Chondrocyte (in vitro differentiated cells): ENCODE results near the gene TNNT2. TPM values are rescaled to one million over a fixed set of nuclear protein-coding genes. Genes with fewer than 3 reads are reported as not detected.
A peak's percentile ranks its signal among the peaks of the same experiment; 100 is the strongest.

ENCODE experiments used
- DNase-seq: peaks from one replicate; pipeline ENCODE4 v3.0.0; 2021; ENCODE audit warnings: mixed read lengths, low spot score
- H3K27ac Mint-ChIP-seq: one replicate; pipeline ENCODE4 v1.8.0; 2021; ENCODE audit warnings: mild to moderate bottlenecking, moderate library complexity, mixed read lengths; ENCODE audit not compliant: unreplicated experiment
- H3K27me3 Mint-ChIP-seq: 2 replicates; pipeline ENCODE4 v1.8.0; 2021; ENCODE audit warnings: low read depth, mixed read lengths
- H3K36me3 Mint-ChIP-seq: 2 replicates; pipeline ENCODE4 v1.8.0; 2021; ENCODE audit warnings: low read depth, mixed read lengths
- H3K4me1 Mint-ChIP-seq: 2 replicates; pipeline ENCODE4 v1.8.0; 2021; ENCODE audit warnings: low read depth, mild to moderate bottlenecking, mixed read lengths
- H3K4me3 Mint-ChIP-seq: one replicate; pipeline ENCODE4 v1.8.0; 2021; ENCODE audit warnings: mild to moderate bottlenecking, moderate library complexity, mixed read lengths; ENCODE audit not compliant: unreplicated experiment
- H3K9me3 Mint-ChIP-seq: 2 replicates; pipeline ENCODE4 v1.8.0; 2021; ENCODE audit warnings: low read depth, mixed read lengths
- total RNA-seq: library from RNA; stranded (reverse); gene quantifications from 3 replicates; pipeline ENCODE4 v1.2.1, GENCODE V29; 2021
- TF ChIP-seq, protein P1 (sequence below): fragments of 200-600 bp; sonication (generic); IDR thresholded peaks from 2 replicates; pipeline ENCODE4 v1.5.0; 2021; ENCODE audit warnings: antibody characterized with exemption, mild to moderate bottlenecking, moderate library complexity

Gene TNNT2
- total RNA-seq, 1 donor from 2014 or later, result 21.6 TPM

DNA sequence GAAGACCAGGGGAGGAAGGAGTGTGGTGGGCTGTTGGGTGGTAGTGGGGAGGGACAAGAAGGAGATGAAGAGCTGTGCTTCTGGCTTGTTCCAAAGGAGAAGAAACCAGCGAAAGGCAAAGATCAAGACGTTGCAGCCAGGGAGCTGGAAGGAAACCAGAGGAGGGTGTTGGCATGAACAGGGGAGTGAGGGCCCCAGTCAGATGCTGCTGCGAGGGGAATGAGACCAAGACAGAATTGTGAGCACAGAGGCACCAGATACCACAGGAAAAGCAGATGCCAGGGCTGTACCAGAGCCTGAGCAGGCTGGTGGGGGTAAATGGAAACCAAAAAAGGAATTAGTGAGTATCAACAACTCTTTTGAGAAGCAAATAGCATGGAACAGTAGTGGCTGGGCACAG, 15.6 kb upstream of the TNNT2 start:
- TF ChIP-seq, protein P1, sequence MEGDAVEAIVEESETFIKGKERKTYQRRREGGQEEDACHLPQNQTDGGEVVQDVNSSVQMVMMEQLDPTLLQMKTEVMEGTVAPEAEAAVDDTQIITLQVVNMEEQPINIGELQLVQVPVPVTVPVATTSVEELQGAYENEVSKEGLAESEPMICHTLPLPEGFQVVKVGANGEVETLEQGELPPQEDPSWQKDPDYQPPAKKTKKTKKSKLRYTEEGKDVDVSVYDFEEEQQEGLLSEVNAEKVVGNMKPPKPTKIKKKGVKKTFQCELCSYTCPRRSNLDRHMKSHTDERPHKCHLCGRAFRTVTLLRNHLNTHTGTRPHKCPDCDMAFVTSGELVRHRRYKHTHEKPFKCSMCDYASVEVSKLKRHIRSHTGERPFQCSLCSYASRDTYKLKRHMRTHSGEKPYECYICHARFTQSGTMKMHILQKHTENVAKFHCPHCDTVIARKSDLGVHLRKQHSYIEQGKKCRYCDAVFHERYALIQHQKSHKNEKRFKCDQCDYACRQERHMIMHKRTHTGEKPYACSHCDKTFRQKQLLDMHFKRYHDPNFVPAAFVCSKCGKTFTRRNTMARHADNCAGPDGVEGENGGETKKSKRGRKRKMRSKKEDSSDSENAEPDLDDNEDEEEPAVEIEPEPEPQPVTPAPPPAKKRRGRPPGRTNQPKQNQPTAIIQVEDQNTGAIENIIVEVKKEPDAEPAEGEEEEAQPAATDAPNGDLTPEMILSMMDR, result no peak
- no peaks in the 10 kb centered on the region for H3K36me3 Mint-ChIP-seq
- no peak for DNase-seq
- H3K27ac Mint-ChIP-seq, result no peak overlapping the region
- peaks cover 11% of the 10 kb centered on the region for H3K4me1 Mint-ChIP-seq
- peaks cover 9% of the 10 kb centered on the region for H3K27me3 Mint-ChIP-seq
- H3K9me3 Mint-ChIP-seq, result no peaks in the 10 kb centered on the region
- H3K4me3 Mint-ChIP-seq, result no peak overlapping the region

DNA sequence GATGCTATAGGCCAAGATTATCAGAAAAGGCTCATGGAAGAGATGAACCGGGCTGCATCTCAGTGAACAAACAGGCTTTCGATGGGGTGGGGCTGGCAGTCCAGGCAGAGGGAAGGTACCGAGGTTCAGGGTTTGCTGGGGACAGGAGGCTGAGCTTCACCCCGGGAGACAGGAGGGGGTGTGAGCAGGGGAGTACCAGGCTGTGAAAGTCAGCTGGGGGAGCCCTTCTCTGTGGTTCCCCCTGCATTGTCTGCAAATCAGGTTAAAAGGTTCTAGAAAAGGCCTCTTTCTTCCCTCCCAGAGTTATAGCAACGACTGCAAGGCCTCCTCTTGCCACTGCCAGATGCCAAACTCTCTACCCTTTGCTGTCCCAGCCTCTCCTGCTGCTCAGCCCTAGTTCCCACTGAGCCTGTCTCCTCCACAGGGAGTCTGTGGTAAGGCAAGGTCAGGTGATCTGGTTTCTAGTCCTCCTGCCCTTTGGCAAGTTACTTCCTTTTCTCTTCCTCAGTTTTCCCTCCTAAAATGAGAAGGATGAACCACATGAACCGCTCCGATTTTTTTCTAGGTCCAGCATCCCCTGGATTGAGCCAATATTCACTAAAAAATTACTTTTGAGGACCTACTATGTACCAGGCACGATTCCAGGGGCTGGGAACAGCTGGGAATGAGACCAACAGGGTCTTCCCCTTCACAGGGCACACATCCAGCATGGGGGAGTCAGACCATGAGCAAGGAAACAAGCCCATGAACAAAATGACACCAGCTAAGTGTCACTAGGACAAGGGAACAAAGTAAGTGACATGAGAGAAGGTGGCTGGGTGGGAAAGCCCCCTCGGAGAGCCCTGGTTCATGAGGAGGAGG, 14.4 kb upstream of the TNNT2 start:
- no peaks in the 10 kb centered on the region for H3K36me3 Mint-ChIP-seq
- no peak overlapping the region for H3K4me3 Mint-ChIP-seq
- TF ChIP-seq, protein P1, result no peak
- DNase-seq, result no peak
- H3K27me3 Mint-ChIP-seq, result peaks cover 7% of the 10 kb centered on the region
- peaks cover 7% of the 10 kb centered on the region for H3K4me1 Mint-ChIP-seq
- H3K9me3 Mint-ChIP-seq, result no peaks in the 10 kb centered on the region
- H3K27ac Mint-ChIP-seq, result peak overlapping the region; percentile 5

DNA sequence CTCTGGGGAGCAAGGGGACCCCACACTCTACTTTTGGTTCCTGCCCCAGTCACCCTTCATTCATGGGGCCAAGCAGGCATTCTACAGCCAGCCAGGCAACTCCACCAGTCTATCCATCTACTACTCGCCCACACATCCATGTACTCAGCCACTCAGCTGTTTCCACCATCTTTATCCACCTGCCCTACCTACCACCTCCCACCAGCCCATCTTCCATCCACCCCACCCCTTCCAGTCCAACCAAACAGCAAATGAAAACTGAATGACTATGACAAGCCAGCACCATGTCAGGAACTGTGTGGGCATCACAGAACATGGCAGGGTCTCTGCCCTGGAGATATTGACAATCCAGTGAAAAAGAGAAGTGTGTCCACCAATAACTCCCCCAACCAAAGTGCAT, 13.7 kb upstream of the TNNT2 start:
- Mint-ChIP-seq H3K9me3 (no peaks in the 10 kb centered on the region), H3K27ac (no peak overlapping the region), H3K36me3 (no peaks in the 10 kb centered on the region), H3K27me3 (peaks cover 6% of the 10 kb centered on the region), H3K4me1 (peaks cover 7% of the 10 kb centered on the region), H3K4me3 (no peak overlapping the region)
- no peak for DNase-seq
- TF ChIP-seq, protein P1, result no peak

DNA sequence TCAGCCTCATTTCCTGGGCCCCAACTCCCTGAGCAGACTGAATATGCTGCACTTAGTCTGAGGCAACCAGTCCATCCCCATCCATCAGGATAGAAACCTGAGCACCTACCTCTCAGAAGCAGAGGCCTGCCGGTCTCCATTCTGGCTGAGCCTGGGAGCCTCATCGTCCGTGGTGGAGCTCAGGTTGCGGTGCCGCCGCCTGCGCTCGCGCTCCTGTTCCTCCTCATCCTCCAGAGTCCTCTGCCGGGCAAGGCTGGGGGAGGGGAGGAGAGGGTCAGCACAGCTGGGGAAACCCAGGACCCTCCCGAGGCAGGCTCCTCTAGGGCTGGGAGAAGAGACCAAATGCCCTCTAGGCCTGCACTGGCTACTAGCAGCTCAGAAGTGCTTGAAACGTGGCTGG, 11.6 kb upstream of the TNNT2 start:
- Mint-ChIP-seq H3K27ac (no peak overlapping the region), H3K4me3 (no peak overlapping the region), H3K36me3 (no peaks in the 10 kb centered on the region), H3K4me1 (peaks cover 24% of the 10 kb centered on the region), H3K27me3 (peaks cover 5% of the 10 kb centered on the region), H3K9me3 (no peaks in the 10 kb centered on the region)
- DNase-seq, result no peak
- TF ChIP-seq, protein P1, result no peak

DNA sequence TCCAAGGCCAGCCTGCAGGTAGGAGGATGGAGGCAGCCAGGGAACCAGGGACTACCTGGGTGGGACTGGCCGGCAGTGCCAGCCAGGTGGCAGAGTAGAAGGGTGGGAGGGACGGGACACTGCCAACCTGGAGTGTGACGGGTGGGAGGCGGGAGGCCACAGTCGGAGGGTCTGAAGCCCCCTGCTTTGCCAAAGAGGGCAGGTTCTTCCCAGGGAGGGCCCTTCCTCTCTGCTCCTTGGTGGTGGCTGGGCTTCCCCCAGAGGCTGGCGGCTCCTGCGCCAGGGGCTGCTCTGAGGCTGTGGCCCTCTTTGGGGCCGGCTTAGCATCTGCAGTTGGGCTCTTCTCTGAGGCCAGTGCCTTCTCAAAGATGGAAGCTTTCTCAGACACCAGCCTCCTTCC, 8.7 kb upstream of the TNNT2 start:
- Mint-ChIP-seq H3K4me3 (no peak overlapping the region), H3K36me3 (no peaks in the 10 kb centered on the region), H3K27ac (no peak overlapping the region), H3K27me3 (peaks cover 2% of the 10 kb centered on the region), H3K4me1 (peaks cover 26% of the 10 kb centered on the region), H3K9me3 (no peaks in the 10 kb centered on the region)
- TF ChIP-seq, protein P1, result no peak
- DNase-seq, result no peak
